Uterus (tissue), 2 donors: Measurements from ENCODE around the gene JARID2.

Experiments
- POLR2A ChIP-seq, 2 donors: fragments of 450-650 bp; IDR thresholded peaks; one replicate each; pipeline ENCODE4 v1.6.1; 2016; ENCODE audit warnings: antibody characterized with exemption in 2 of 2, mild to moderate bottlenecking in 1 of 2, moderate library complexity in 1 of 2
- TF ChIP-seq, protein P1 (sequence below), 4 experiments: fragments of 200-600 bp in 2 of 4; fragments of 450-650 bp in 2 of 4; sonication (generic) in 2 of 4; IDR thresholded peaks; one replicate each; pipeline ENCODE4 v1.5.1; 2016 to 2019; ENCODE audit warnings: antibody characterized with exemption in 4 of 4, mild to moderate bottlenecking in 2 of 4, moderate library complexity in 1 of 4

DNA sequence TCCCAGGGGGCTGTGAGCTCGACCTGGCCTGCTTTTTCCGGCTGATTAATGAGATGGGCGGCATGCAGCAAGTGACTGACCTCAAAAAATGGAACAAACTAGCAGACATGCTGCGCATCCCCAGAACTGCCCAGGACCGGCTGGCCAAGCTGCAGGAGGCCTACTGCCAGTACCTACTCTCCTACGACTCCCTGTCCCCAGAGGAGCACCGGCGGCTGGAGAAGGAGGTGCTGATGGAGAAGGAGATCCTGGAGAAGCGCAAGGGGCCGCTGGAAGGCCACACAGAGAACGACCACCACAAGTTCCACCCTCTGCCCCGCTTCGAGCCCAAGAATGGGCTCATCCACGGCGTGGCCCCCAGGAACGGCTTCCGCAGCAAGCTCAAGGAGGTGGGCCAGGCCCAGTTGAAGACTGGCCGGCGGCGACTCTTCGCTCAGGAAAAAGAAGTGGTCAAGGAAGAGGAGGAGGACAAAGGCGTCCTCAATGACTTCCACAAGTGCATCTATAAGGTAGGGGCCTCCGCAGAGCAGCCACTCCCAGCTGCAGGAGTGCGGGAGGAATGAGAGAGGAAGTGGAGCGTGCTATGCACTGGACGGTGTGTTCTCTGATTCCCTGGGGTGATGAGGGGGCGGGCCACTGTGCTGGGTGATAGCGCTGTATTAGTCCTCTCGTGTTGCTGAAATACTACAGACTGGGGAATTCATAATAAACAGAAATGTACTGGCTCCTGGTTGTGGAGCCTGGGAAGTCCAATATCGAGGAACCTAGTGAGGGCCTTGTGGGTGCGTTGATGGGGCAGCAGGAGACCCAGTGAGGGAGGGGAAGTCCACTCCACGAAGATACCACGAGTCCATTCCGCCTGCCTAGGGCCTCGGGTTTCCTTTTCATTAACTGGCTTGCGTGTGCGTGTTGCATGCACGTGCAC lies 255.3 kb downstream of the JARID2 start:
- TF ChIP-seq, protein P1, sequence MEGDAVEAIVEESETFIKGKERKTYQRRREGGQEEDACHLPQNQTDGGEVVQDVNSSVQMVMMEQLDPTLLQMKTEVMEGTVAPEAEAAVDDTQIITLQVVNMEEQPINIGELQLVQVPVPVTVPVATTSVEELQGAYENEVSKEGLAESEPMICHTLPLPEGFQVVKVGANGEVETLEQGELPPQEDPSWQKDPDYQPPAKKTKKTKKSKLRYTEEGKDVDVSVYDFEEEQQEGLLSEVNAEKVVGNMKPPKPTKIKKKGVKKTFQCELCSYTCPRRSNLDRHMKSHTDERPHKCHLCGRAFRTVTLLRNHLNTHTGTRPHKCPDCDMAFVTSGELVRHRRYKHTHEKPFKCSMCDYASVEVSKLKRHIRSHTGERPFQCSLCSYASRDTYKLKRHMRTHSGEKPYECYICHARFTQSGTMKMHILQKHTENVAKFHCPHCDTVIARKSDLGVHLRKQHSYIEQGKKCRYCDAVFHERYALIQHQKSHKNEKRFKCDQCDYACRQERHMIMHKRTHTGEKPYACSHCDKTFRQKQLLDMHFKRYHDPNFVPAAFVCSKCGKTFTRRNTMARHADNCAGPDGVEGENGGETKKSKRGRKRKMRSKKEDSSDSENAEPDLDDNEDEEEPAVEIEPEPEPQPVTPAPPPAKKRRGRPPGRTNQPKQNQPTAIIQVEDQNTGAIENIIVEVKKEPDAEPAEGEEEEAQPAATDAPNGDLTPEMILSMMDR (IDR thresholded peaks at IDR 0.05), result no peak
- no peak for TF ChIP-seq POLR2A (IDR thresholded peaks at IDR 0.05)
